GM21723 (cell line): ENCODE data around the gene SLC35A5.
"Not testable (repeated sequence)": the region's sequence is repeated elsewhere in the genome, so short reads cannot be mapped to it uniquely, and the experiment has no call there.

Experiments used
- ATAC-seq: cut with Tn5 transposase; IDR thresholded peaks from one replicate; pipeline ENCODE4 v1.9.1; 2021; ENCODE audit warnings: mild to moderate bottlenecking, moderate library complexity; ENCODE audit not compliant: unreplicated experiment

Gene SLC35A5

GRCh38 chr3:112561734-112562529 is at the start of gene SLC35A5, which contains the start of gene ATG3:
Gene SLC35A5, plus strand, starts transcription at chr3:112562045. Its CDS starts 1,359 bp downstream, at chr3:112563404.
Gene ATG3, minus strand, starts transcription at chr3:112561962. Its CDS starts 434 bp downstream, at chr3:112561528.
- peak; percentile 84 for ATAC-seq

GRCh38 chr3:112512320-112512719 is 49.5 kb upstream of the SLC35A5 start:
- ATAC-seq: no peak

GRCh38 chr3:112514527-112515128 is 47.2 kb upstream of the SLC35A5 start:
- ATAC-seq: peak; percentile 100

- not testable (repeated sequence) for ATAC-seq
These were observed 42.9 kb upstream of the SLC35A5 start for GRCh38 chr3:112518970-112519369.

- ATAC-seq: peak; percentile 50
These were observed 42.3 kb upstream of the SLC35A5 start for GRCh38 chr3:112519424-112520001.

- ATAC-seq: not testable (repeated sequence)
These were observed 37.7 kb upstream of the SLC35A5 start for GRCh38 chr3:112524127-112524526.

GRCh38 chr3:112530573-112530972 is 31.3 kb upstream of the SLC35A5 start:
- no peak for ATAC-seq

- no peak for ATAC-seq
These were observed 30.5 kb upstream of the SLC35A5 start for GRCh38 chr3:112531358-112531781.

- peak; percentile 96 for ATAC-seq
These were observed 21.8 kb upstream of the SLC35A5 start for GRCh38 chr3:112539825-112540650.

- no peak for ATAC-seq
These were observed 15.6 kb upstream of the SLC35A5 start for GRCh38 chr3:112546216-112546759.

GRCh38 chr3:112550859-112551258 is 11.0 kb upstream of the SLC35A5 start:
- no peak for ATAC-seq

GRCh38 chr3:112555535-112556170 is 6.2 kb upstream of the SLC35A5 start:
- ATAC-seq: no peak

- no peak for ATAC-seq
These were observed 3.9 kb upstream of the SLC35A5 start for GRCh38 chr3:112557976-112558375.

- ATAC-seq: no peak
These were observed 1.5 kb upstream of the SLC35A5 start for GRCh38 chr3:112560307-112560706.

GRCh38 chr3:112560721-112561483 is 943 bp upstream of the SLC35A5 start:
- ATAC-seq: peak; percentile 27

GRCh38 chr3:112561484-112561733 is 436 bp upstream of the SLC35A5 start:
- ATAC-seq: peak; percentile 54

GRCh38 chr3:112564247-112564939 is 2.5 kb downstream of the SLC35A5 start:
- ATAC-seq: not testable (repeated sequence)

GRCh38 chr3:112564940-112565305 is 3.1 kb downstream of the SLC35A5 start:
- no peak for ATAC-seq

GRCh38 chr3:112568642-112569041 is 6.8 kb downstream of the SLC35A5 start:
- no peak for ATAC-seq
